HEK293T (cell line): ENCODE measurements around the gene LDAF1.

Experiments
- CTCF ChIA-PET: fragments of 350-600 bp; formaldehyde crosslinking; extraction: SDS; loops from one replicate; lab custom pipeline; 2021; ENCODE audit warnings: antibody characterized with exemption, inconsistent platforms; lab: Yijun Ruan, JAX
- POLR2A ChIA-PET: fragments of 350-600 bp; formaldehyde crosslinking; extraction: SDS; loops from one replicate; lab custom pipeline; 2020; ENCODE audit warnings: antibody characterized with exemption, inconsistent platforms; lab: Yijun Ruan, JAX
- DNase-seq: peaks from one replicate; pipeline ENCODE4 v3.0.0; 2012; ENCODE audit warnings: mixed read lengths; ENCODE audit errors: extremely low spot score
- ARNT ChIP-seq: fragments of 450-650 bp; IDR thresholded peaks from 2 replicates; pipeline ENCODE4 v1.6.1; 2017; ENCODE audit warnings: mild to moderate bottlenecking
- BHLHE40 ChIP-seq: fragments of 450-650 bp; IDR thresholded peaks from 2 replicates; pipeline ENCODE4 v1.6.1; 2016; ENCODE audit warnings: mild to moderate bottlenecking, moderate library complexity, borderline replicate concordance
- CTBP1 ChIP-seq: fragments of 450-650 bp; IDR thresholded peaks from 2 replicates; pipeline ENCODE4 v1.6.1; 2016; ENCODE audit warnings: borderline replicate concordance
- ELF4 ChIP-seq: fragments of 450-650 bp; IDR thresholded peaks from 2 replicates; pipeline ENCODE4 v1.6.1; 2017; ENCODE audit warnings: antibody characterized with exemption
- FOXA1 ChIP-seq: fragments of 450-650 bp; IDR thresholded peaks from 2 replicates; pipeline ENCODE4 v1.6.1; 2016; ENCODE audit warnings: mild to moderate bottlenecking
- FOXK2 ChIP-seq: fragments of 450-650 bp; IDR thresholded peaks from 2 replicates; pipeline ENCODE4 v1.6.1; 2016; ENCODE audit warnings: mild to moderate bottlenecking
- FOXM1 ChIP-seq: fragments of 450-650 bp; IDR thresholded peaks from 2 replicates; pipeline ENCODE4 v1.6.1; 2017; ENCODE audit warnings: mild to moderate bottlenecking, borderline replicate concordance
- HDGF ChIP-seq: fragments of 450-650 bp; IDR thresholded peaks from 2 replicates; pipeline ENCODE4 v1.6.1; 2017; ENCODE audit warnings: antibody characterized with exemption, borderline replicate concordance
- L3MBTL2 ChIP-seq: fragments of 450-650 bp; conservative IDR thresholded peaks from 2 replicates; pipeline ENCODE4 v1.6.1; 2016; ENCODE audit warnings: mild to moderate bottlenecking
- LEF1 ChIP-seq: fragments of 450-650 bp; IDR thresholded peaks from 2 replicates; pipeline ENCODE4 v1.6.1; 2017; ENCODE audit warnings: mild to moderate bottlenecking, borderline replicate concordance
- NFRKB ChIP-seq: fragments of 450-650 bp; IDR thresholded peaks from 2 replicates; pipeline ENCODE4 v1.6.1; 2016; ENCODE audit warnings: mild to moderate bottlenecking, moderate library complexity
- SP1 ChIP-seq: fragments of 450-650 bp; IDR thresholded peaks from 2 replicates; pipeline ENCODE4 v1.6.1; 2017
- SUZ12 ChIP-seq: fragments of 450-650 bp; IDR thresholded peaks from 2 replicates; pipeline ENCODE4 v1.6.1; 2016; ENCODE audit warnings: mild to moderate bottlenecking
- TARDBP ChIP-seq: fragments of 450-650 bp; IDR thresholded peaks from 2 replicates; pipeline ENCODE4 v1.6.1; 2016
- ZNF384 ChIP-seq: fragments of 450-650 bp; IDR thresholded peaks from 2 replicates; pipeline ENCODE4 v1.6.1; 2016
- TF ChIP-seq, protein P1 (sequence below): fragments of 450-650 bp; IDR thresholded peaks from 2 replicates; pipeline ENCODE4 v1.6.1; 2016

Gene LDAF1

DNA sequence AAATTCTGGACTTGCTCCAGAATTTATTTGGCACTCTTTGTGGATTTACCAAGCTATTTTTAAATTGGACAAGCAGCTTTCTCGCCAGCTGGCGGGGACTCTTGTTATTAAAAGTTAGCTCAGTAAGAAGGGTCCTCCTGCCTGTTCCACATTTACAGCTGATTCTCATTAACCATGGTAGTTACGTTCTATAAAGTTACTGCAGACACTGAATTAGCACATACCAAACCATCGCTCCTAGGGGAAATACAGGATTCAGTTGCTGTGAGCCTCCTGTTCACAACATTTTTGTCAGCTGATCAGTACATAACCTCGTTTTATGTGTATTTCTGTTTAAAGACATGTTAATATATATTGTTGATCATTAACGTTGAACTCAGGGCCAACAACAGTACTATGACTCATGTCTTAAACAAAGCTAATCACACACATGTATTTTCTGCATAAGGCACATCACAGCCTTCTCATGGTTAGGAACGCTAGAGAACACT, 4.2 kb downstream of the LDAF1 start:
- TF ChIP-seq FOXK2 (no peak), CTBP1 (no peak), NFRKB (no peak), ARNT (no peak), BHLHE40 (no peak), HDGF (no peak), ZNF384 (no peak)
- ChIA-PET POLR2A (interaction anchor here (1.4 kb wide), 1 partner anchor 356 kb away, joined by 3 read pairs; the partner anchor contains the start of genes ERI2 and REXO5), CTCF (no interaction called here)
- no peak for DNase-seq

DNA sequence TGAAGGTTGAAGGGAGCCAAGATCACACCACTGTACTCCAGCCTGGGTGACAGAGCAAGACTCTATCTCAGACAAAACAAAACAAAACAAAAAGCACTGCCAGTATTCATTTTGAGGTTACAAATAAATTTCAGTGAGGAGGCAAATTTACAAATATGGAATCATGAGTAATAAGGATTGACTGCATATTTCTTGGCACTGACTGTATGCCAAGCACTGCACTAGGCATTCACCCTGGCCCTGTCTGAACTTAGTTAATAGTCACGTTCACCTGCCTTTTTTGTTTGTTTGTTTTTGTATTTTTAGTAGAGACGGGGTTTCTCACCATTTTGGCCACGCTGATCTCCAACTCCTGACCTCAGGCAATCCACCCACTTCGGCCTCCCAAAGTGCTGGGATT, 5.1 kb downstream of the LDAF1 start:
- DNase-seq: no peak
- ChIA-PET CTCF (no interaction called here), POLR2A (interaction anchor here (1.4 kb wide), 1 partner anchor 357 kb away, joined by 3 read pairs; the partner anchor contains the start of genes ERI2 and REXO5)
- TF ChIP-seq ZNF384 (no peak), CTBP1 (no peak), FOXM1 (no peak), NFRKB (no peak), ELF4 (no peak), LEF1 (no peak), FOXA1 (no peak), FOXK2 (no peak), L3MBTL2 (no peak), TARDBP (no peak), ARNT (no peak), SUZ12 (no peak), BHLHE40 (no peak), HDGF (no peak), SP1 (no peak)
- TF ChIP-seq, protein P1, sequence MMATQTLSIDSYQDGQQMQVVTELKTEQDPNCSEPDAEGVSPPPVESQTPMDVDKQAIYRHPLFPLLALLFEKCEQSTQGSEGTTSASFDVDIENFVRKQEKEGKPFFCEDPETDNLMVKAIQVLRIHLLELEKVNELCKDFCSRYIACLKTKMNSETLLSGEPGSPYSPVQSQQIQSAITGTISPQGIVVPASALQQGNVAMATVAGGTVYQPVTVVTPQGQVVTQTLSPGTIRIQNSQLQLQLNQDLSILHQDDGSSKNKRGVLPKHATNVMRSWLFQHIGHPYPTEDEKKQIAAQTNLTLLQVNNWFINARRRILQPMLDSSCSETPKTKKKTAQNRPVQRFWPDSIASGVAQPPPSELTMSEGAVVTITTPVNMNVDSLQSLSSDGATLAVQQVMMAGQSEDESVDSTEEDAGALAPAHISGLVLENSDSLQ: no peak

DNA sequence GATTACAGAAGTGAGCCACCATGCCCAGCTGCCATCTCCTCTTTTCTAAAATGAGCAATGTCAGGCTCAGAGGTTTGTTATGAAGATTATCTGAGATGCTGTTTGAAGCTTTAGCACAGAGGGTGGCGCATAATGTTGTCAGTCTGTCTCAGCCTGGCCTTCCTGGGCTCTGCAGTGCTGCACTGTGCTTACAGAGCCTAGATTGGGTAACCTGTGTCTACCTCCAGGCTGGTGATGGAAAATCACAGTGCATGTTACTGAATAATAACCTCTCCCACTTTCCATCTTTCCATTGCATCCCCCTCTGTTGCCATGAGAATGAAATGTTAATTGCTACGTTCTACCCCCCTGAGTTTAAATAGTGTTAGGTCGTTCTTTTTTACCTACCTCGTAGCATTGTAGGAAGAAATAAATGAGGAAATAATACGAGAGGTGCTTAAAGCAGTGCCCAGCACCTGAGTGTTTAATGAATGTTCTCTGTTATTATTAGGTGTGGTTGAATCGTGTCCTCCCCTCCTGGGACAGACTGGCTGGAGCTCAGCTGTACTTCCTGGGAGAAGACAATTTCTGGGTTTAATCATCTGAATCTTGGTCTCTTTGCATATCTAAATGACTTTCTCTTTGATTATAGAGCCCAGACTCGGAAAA, 6.2 kb downstream of the LDAF1 start:
- CTCF ChIA-PET: no interaction called here
- no peak for TF ChIP-seq FOXA1
- TF ChIP-seq LEF1: no peak
- TF ChIP-seq CTBP1: no peak
- no peak for TF ChIP-seq HDGF
- TF ChIP-seq ELF4: no peak
- TF ChIP-seq NFRKB: no peak
- TF ChIP-seq ZNF384: no peak

DNA sequence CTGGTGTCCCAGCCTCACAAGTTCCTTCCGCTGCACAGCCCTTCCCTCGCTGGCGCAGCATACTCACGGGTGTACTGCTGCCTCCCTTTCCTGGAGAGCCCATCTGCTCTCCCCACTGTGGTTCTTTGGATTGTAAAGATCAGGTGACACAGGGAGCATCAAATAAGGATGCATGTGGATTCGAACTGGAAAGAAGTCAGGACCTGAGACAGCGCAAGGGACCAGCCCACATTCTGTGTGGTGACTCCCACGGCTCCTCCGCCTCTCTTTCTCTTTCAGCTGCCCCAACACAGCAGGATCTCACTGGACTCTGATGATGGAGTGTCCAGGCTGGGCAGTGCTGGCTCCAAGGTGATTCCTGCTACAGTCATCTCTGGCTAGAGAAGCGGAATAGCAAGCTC, 8.1 kb downstream of the LDAF1 start:
- no peak for DNase-seq
- POLR2A ChIA-PET: no interaction called here
- TF ChIP-seq SUZ12 (no peak), TARDBP (no peak), BHLHE40 (no peak), SP1 (no peak), HDGF (no peak), LEF1 (no peak), FOXM1 (no peak), ZNF384 (no peak), CTBP1 (no peak), L3MBTL2 (no peak)
- TF ChIP-seq, protein P1: no peak
- CTCF ChIA-PET: no interaction called here

More for the DNA sequence above, 6.2 kb downstream of the LDAF1 start:
- POLR2A ChIA-PET: no interaction called here
- no peak for DNase-seq

DNA sequence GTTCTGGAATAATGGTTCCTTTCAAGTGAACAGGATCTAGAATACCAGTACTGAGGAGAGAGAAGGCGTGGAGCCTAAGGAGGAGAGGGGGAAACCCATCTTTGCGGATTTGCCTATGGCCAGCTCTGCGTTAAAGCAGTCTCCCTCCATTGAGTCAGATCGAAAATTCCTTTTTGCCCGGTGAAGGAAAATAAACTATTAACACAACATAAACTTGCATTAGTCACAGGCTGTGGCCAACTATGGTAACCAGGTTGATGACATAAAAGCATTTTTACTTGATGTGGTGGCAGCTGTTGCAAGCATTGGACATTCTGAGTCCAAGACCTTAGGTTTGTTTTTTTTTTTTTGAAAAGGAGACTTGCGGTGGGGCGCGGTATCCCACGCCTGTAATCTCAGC, 8.9 kb downstream of the LDAF1 start:
- TF ChIP-seq TARDBP (no peak), FOXA1 (no peak), FOXM1 (no peak), ZNF384 (no peak)
- no peak for DNase-seq
- CTCF ChIA-PET: no interaction called here
- POLR2A ChIA-PET: no interaction called here

DNA sequence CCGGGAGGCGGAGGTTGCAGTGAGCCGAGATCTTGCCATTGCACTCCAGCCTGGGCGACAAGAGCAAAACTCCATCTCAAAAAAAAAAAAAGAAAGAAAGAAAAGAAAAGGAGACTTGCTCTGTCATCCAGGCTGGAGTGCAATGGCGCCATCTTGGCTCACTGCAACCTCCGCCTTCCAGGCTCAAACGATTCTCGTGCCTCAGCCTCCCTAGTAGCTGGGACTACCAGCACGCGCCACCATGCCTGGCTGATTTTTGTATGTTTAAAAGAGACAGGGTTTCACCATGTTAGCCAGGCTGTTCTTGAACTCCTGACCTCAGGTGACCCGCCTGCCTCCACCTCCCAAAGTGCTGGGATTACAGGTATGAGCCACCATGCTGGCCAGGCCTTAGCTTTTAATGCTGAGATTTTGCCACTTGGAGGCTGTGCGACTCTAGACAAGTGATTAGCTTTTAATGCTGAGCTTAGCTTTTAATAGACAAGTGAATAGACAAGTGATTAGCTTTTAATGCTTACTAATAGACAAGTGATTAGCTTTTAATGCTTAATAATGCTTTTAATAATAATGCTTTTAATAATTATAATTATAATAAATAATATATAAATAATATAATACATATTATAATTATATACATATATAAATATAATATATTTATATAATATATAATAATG, 9.6 kb downstream of the LDAF1 start:
- TF ChIP-seq CTBP1: no peak
- no peak for TF ChIP-seq TARDBP
- TF ChIP-seq L3MBTL2: no peak
- TF ChIP-seq SUZ12: no peak
- TF ChIP-seq, protein P1: no peak
- no peak for TF ChIP-seq ZNF384
- TF ChIP-seq FOXK2: no peak
- TF ChIP-seq BHLHE40: no peak
- TF ChIP-seq HDGF: no peak
- no peak for TF ChIP-seq SP1
- TF ChIP-seq FOXM1: no peak
- TF ChIP-seq ELF4: no peak
- TF ChIP-seq ARNT: no peak
- no peak for TF ChIP-seq LEF1
- no peak for TF ChIP-seq NFRKB
- TF ChIP-seq FOXA1: no peak
- ChIA-PET CTCF (interaction anchor here (1.3 kb wide), 1 partner anchor 133 kb away, joined by 3 read pairs; no protein-coding TSS in a partner anchor), POLR2A (no interaction called here)
- no peak for DNase-seq
